Endothelial cell of umbilical vein (primary cell): ENCODE data around the gene CLDN15. TPM values are rescaled to one million over a fixed set of nuclear protein-coding genes. Genes with fewer than 3 reads are reported as not detected.

ENCODE experiments used
- BruUV-seq: library from RNA; stranded (reverse); fragments of 400-500 nt; replicated peaks from 2 replicates; lab custom pipeline; 2021; lab: Mats Ljungman, UMichigan
- CTCF ChIA-PET: fragments of 300-600, 350-600 bp; sonication (Branson Sonifier 250); formaldehyde crosslinking; loops from one replicate; lab custom pipeline; 2021; ENCODE audit warnings: antibody characterized with exemption, inconsistent platforms; lab: Charles Lee
- POLR2A ChIA-PET: fragments of 300-600, 350-600 bp; sonication (Branson Sonifier 250); formaldehyde crosslinking; loops from one replicate; lab custom pipeline; 2021; ENCODE audit warnings: antibody characterized with exemption, inconsistent platforms; lab: Charles Lee
- DNase-seq: peaks from one replicate; pipeline ENCODE4 v3.0.0-alpha.2; 2011; ENCODE audit warnings: low read depth, low spot score
- FAIRE-seq: peaks from 2 replicates; lab custom pipeline; 2011; peaks lifted over from hg19 to GRCh38; lab: Jason Lieb, UNC
- H2AFZ ChIP-seq: 2 replicates; pipeline ENCODE4 v1.6.0; 2012; ENCODE audit warnings: low read depth, low read length, control low read depth, inconsistent platforms
- H3K27ac ChIP-seq: 2 replicates; pipeline ENCODE4 v1.5.1; 2011; ENCODE audit warnings: low read depth, mild to moderate bottlenecking, control low read depth, low read length, moderate library complexity; ENCODE audit not compliant: insufficient read depth
- H3K27me3 ChIP-seq, 2 experiments: 2 replicates each; pipeline versions ENCODE4 v1.6.0 to v1.6.1; 2011; ENCODE audit warnings: low read length in 2 of 2, mixed read lengths in 1 of 2; ENCODE audit not compliant: control insufficient read depth in 2 of 2, insufficient read depth in 2 of 2
- H3K36me3 ChIP-seq, 2 experiments: 2 replicates in 1 of 2; 3 replicates in 1 of 2; pipeline ENCODE4 v1.5.1; 2011; ENCODE audit warnings: low read length in 2 of 2, mild to moderate bottlenecking in 1 of 2, moderate library complexity in 1 of 2; ENCODE audit not compliant: control insufficient read depth in 2 of 2, insufficient read depth in 2 of 2; ENCODE audit errors: extremely low read depth in 1 of 2
- H3K4me1 ChIP-seq: 3 replicates; pipeline ENCODE4 v1.5.1; 2011; ENCODE audit warnings: mild to moderate bottlenecking, low read length; ENCODE audit not compliant: control insufficient read depth, insufficient read depth; ENCODE audit errors: extremely low read depth
- H3K4me2 ChIP-seq: 2 replicates; pipeline ENCODE4 v1.6.1; 2011; ENCODE audit warnings: low read length, control low read depth, mixed read lengths; ENCODE audit not compliant: insufficient read depth
- H3K4me3 ChIP-seq, 3 experiments: fragments of 200-600 bp in 1 of 3; sonication (generic), shearing (Covaris generic) in 1 of 3; replicated peaks in 1 of 3; 2 replicates each; pipeline ENCODE4 v1.5.1; 2011 to 2016; ENCODE audit warnings: control low read depth in 3 of 3, low read length in 3 of 3, mild to moderate bottlenecking in 2 of 3, inconsistent platforms in 1 of 3, low read depth in 1 of 3, moderate library complexity in 1 of 3; ENCODE audit not compliant: insufficient read depth in 1 of 3
- H3K79me2 ChIP-seq: 2 replicates; pipeline ENCODE4 v1.6.0; 2012; ENCODE audit warnings: low read length, inconsistent platforms; ENCODE audit not compliant: control insufficient read depth, insufficient read depth
- H3K9ac ChIP-seq: replicated peaks from 2 replicates; pipeline ENCODE3; 2011; ENCODE audit warnings: low read length, control low read depth; ENCODE audit not compliant: insufficient read depth; ENCODE audit errors: extremely low read depth
- H3K9me1 ChIP-seq: replicated peaks from 3 replicates; pipeline ENCODE4 v1.6.0; 2011; ENCODE audit warnings: mild to moderate bottlenecking, low read length; ENCODE audit not compliant: control insufficient read depth, insufficient read depth; ENCODE audit errors: extremely low read depth
- H3K9me3 ChIP-seq: replicated peaks from 2 replicates; pipeline ENCODE4 v1.5.1; 2012; ENCODE audit warnings: low read length, inconsistent platforms; ENCODE audit not compliant: control insufficient read depth, insufficient read depth
- H4K20me1 ChIP-seq: replicated peaks from 2 replicates; pipeline ENCODE3; 2011; ENCODE audit warnings: mild to moderate bottlenecking, low read length; ENCODE audit not compliant: control insufficient read depth, insufficient read depth; ENCODE audit errors: extremely low read depth
- EZH2 ChIP-seq: IDR thresholded peaks from 2 replicates; pipeline ENCODE4 v1.6.1; 2012; ENCODE audit warnings: borderline replicate concordance, low read depth, mild to moderate bottlenecking, moderate library complexity, low read length, inconsistent platforms; ENCODE audit not compliant: severe bottlenecking
- FOS ChIP-seq: IDR thresholded peaks from 2 replicates; pipeline ENCODE4 v1.6.1; 2011; ENCODE audit warnings: mild to moderate bottlenecking, low read length, moderate library complexity, borderline replicate concordance; ENCODE audit not compliant: insufficient read depth
- GATA2 ChIP-seq: IDR thresholded peaks from 2 replicates; pipeline ENCODE4 v1.7.0; 2011; ENCODE audit warnings: low read depth, mild to moderate bottlenecking, moderate library complexity, mixed read lengths, low read length; ENCODE audit not compliant: insufficient read length, insufficient read depth
- JUN ChIP-seq: IDR thresholded peaks from 2 replicates; pipeline ENCODE4 v1.6.1; 2011; ENCODE audit warnings: borderline replicate concordance, low read depth; ENCODE audit not compliant: insufficient read length, insufficient read depth
- MYC ChIP-seq: IDR thresholded peaks from one replicate; pipeline ENCODE4 v1.6.1; 2011; ENCODE audit warnings: mild to moderate bottlenecking, low read depth, low read length
- POLR2A ChIP-seq: IDR thresholded peaks from 2 replicates; pipeline ENCODE4 v1.6.1; 2012; ENCODE audit warnings: low read depth, mild to moderate bottlenecking, control low read depth, low read length
- POLR2AphosphoS5 ChIP-seq: IDR thresholded peaks from 2 replicates; pipeline ENCODE4 v1.6.1; 2012; ENCODE audit warnings: low read depth, mild to moderate bottlenecking, control low read depth, low read length, moderate library complexity; ENCODE audit not compliant: insufficient read depth
- dilution Hi-C: fragments of 300-500 bp; cut with MboI; formaldehyde crosslinking; loops from one replicate; pipeline ENCODE4 v1.15.0; 2019; ENCODE audit warnings: low sequenced_read_pairs; ENCODE audit not compliant: extremely low pct_ligation_motif_present
- intact Hi-C: fragments of 100-400 bp; cut with micrococcal nuclease; formaldehyde crosslinking; loops from one replicate; pipeline ENCODE4 v1.10.0; 2022
- polyA plus RNA-seq, 4 experiments: library from polyadenylated mRNA; depleted of rRNA in 3 of 4; stranded (reverse) in 3 of 4; unstranded in 1 of 4; fragments of >200 nt; gene quantifications; 2 replicates each; pipeline versions ENCODE4 v1.2.1 to v1.2.3, GENCODE V29; 2011 to 2012; ENCODE audit warnings: missing spikeins in 1 of 4
- total RNA-seq: library from RNA; stranded (reverse); gene quantifications from 2 replicates; pipeline ENCODE4 v1.2.3, GENCODE V29; 2021
- TF ChIP-seq, protein P1 (sequence below), 2 donors: IDR thresholded peaks; 1 replicate in 1 of 2; 2 replicates in 1 of 2; pipeline ENCODE4 v1.5.1; 2011; ENCODE audit warnings: low read length in 2 of 2, mild to moderate bottlenecking in 2 of 2, moderate library complexity in 2 of 2, control low read depth in 1 of 2, inconsistent platforms in 1 of 2, low read depth in 1 of 2; ENCODE audit not compliant: insufficient read depth in 1 of 2; ENCODE audit errors: extremely low read depth in 1 of 2
- TF ChIP-seq, protein P2 (sequence below): IDR thresholded peaks from 2 replicates; pipeline ENCODE4 v1.6.1; 2011; ENCODE audit not compliant: insufficient read depth, insufficient read length

The CLDN15 gene
- total and polyA plus RNA-seq, 2 donors (not counting 3 experiments of a cell fraction or from before 2014, with no cell fraction given) = 11.3 to 17.7 TPM

DNA sequence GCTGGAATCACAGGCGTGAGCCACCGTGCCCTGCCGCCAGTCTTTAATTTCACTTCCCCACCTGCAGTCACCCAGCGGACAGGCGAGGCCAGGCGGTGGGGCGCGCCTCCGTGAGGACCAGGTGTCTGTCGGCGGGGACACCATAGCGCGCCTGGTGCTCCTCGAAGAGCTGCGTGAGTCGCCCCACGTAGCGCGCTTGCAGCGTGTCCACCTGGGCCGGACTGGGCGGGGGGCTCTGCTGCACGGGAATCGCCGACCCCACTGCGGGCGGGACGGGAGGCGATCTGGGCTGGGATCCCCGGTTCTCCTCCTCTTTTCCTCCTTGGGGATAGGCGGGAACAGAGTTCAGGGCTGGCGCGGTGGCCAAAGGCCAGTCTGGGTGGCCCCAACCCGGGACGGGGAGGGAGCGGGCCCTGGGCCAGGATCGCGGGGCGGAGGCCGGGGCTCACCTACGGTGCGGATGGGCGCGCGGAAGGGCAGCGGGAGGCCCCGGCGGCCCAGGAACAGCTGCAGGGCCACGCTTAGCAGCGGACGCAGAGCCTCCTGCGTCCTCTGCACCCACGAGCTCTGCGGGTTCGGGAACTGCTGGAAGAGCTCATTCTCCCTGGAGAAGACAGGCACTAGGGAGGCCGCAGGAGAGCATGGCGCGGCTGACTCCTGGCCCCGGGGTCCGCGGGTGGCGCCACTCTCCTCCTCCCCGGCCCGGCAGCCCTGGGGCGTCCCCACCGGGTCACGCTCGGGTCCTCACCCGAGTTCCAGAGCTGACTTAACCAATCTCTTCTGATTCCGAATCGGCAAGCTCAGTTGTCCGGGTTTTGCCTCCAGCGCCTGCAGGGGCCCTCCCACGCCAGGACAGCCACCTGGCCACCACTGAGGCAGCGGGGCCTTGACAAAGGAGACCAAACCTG is 35.7 kb downstream of the CLDN15 start:
- H3K79me2 ChIP-seq = no peaks in the 10 kb centered on the region
- peaks cover 28 to 29% of the 10 kb centered on the region in 2 experiments for H3K27me3 ChIP-seq
- H3K4me3 ChIP-seq = no peak overlapping the region
- DNase-seq = no peak
- H3K4me2 ChIP-seq = no peak overlapping the region
- dilution Hi-C loops = no loop called here
- ChIA-PET POLR2A (no interaction called here), CTCF (interaction anchor here (0.6 to 5.2 kb wide), 6 partner anchors 9 to 496 kb away, joined by 3 to 38 read pairs (median 4); partner anchors contain the start of genes FIS1 and POP7)
- no peak overlapping the region for H3K27ac ChIP-seq
- H3K4me1 ChIP-seq = peaks cover 5% of the 10 kb centered on the region
- H3K36me3 ChIP-seq = peaks cover 0 to 7% of the 10 kb centered on the region in 2 experiments
- H3K9me1 ChIP-seq = no peaks in the 10 kb centered on the region
- BruUV-seq = no TSS peak
- no peaks in the 10 kb centered on the region for H4K20me1 ChIP-seq
- H2AFZ ChIP-seq = no peak overlapping the region
- intact Hi-C loops = no loop called here
- TF ChIP-seq JUN = no peak
- no peak for TF ChIP-seq EZH2
- TF ChIP-seq, protein P1, sequence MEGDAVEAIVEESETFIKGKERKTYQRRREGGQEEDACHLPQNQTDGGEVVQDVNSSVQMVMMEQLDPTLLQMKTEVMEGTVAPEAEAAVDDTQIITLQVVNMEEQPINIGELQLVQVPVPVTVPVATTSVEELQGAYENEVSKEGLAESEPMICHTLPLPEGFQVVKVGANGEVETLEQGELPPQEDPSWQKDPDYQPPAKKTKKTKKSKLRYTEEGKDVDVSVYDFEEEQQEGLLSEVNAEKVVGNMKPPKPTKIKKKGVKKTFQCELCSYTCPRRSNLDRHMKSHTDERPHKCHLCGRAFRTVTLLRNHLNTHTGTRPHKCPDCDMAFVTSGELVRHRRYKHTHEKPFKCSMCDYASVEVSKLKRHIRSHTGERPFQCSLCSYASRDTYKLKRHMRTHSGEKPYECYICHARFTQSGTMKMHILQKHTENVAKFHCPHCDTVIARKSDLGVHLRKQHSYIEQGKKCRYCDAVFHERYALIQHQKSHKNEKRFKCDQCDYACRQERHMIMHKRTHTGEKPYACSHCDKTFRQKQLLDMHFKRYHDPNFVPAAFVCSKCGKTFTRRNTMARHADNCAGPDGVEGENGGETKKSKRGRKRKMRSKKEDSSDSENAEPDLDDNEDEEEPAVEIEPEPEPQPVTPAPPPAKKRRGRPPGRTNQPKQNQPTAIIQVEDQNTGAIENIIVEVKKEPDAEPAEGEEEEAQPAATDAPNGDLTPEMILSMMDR (IDR thresholded peaks at IDR 0.05; ENCODE audit: extremely low read depth in 1 of 2, insufficient read depth in 1 of 2, low read depth in 1 of 2, low read length in 2 of 2) = no peak
- no peak for TF ChIP-seq FOS
- no peak for TF ChIP-seq POLR2AphosphoS5
- TF ChIP-seq, protein P2, sequence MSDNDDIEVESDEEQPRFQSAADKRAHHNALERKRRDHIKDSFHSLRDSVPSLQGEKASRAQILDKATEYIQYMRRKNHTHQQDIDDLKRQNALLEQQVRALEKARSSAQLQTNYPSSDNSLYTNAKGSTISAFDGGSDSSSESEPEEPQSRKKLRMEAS = no peak
- no peak for TF ChIP-seq GATA2
- no peak for TF ChIP-seq MYC
- no peak for TF ChIP-seq POLR2A
- no peak for FAIRE-seq
- H3K9ac ChIP-seq = no peak overlapping the region
- H3K9me3 ChIP-seq = no peaks in the 10 kb centered on the region
